Measurements from ENCODE around the gene ZNF519.
"Not testable (repeated sequence)": the region's sequence is repeated elsewhere in the genome, so short reads cannot be mapped to it uniquely, and the experiment has no call there.

The ZNF519 gene

DNA sequence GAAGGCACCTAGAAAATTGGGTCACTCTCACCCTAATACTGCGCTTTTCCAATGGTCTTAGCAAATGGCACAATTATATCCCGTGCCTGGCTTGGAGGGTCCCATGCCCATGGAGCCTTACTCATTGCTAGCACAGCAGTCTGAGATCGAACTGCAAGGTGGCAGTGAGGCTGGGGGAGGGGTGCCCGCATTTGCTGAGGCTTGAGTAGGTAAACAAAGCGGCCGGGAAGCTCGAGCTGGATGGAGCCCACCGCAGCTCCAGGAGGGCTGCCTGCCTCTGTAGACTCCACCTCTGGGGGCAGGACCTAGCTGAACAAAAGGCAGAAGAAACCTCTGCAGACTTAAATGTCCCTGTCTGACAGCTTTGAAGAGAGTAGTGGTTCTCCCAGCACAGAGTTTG is 30.7 kb upstream of the ZNF519 start:
- H2AFZ ChIP-seq (ENCODE audit: low read depth, low read length); H3K4me1 ChIP-seq (ENCODE audit: insufficient read depth, low read length); H3K4me3 ChIP-seq (ENCODE audit: low read length); H3K27me3 ChIP-seq (ENCODE audit: insufficient read depth, low read length); H3K36me3 ChIP-seq (ENCODE audit: insufficient read depth, low read length); H3K9me3 ChIP-seq (ENCODE audit: low read length): not testable (repeated sequence)

DNA sequence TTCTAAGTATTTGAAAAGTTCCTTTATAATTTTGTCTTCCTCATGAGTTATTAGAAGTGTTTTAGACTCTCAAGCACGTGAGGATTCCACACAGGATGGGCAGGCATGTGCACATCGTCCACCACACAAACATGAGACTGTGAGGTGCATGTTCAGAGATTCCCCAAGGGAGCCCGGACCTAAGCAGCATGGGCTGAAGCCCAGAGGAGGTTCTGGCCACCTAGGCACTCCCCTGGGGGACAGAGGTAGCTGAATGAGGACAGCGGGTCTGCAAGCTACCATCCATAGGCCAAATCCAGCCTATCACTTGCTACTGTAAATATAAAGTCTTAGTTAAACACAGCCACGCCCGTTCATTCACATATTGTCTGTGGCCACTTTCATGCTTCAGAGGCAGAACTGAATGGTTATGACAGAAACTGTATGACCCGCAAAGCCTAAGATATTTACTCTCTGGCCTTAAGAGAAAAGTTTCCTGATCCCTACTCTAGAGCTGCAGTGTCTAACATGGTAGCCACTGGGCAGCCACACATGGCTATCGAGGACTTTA is 19.4 kb upstream of the ZNF519 start:
- H3K9me3 ChIP-seq (ENCODE audit: low read length); H3K27me3 ChIP-seq (ENCODE audit: insufficient read depth, low read length); H2AFZ ChIP-seq (ENCODE audit: low read depth, low read length); H3K4me3 ChIP-seq (ENCODE audit: low read length); H3K36me3 ChIP-seq (ENCODE audit: insufficient read depth, low read length); H3K4me1 ChIP-seq (ENCODE audit: insufficient read depth, low read length): not testable (repeated sequence)

DNA sequence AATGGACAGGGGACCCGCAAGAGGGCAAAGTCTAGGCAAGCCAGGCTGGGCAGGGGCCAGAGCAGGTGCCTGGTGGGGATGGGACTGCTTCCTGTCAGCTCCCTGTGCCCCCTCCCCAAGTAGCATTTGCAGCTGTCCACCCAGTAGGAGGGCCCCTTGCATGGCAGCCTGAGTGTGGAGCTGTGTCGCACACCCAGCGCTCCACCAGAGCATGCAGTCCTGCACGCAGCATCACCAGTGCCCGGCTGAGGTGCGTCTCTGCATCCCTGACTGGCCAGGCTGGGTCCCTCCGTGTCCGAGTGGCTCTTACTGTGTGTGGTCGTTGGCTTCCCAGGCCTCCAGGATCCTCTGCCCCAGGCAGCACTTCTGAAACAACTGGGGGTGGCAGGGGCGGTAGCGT is 18.5 kb upstream of the ZNF519 start:
- not testable (repeated sequence) for H3K4me1 ChIP-seq (ENCODE audit: insufficient read depth, low read length); H3K27me3 ChIP-seq (ENCODE audit: insufficient read depth, low read length); H3K9me3 ChIP-seq (ENCODE audit: low read length); H2AFZ ChIP-seq (ENCODE audit: low read depth, low read length); H3K4me3 ChIP-seq (ENCODE audit: low read length); H3K36me3 ChIP-seq (ENCODE audit: insufficient read depth, low read length)

DNA sequence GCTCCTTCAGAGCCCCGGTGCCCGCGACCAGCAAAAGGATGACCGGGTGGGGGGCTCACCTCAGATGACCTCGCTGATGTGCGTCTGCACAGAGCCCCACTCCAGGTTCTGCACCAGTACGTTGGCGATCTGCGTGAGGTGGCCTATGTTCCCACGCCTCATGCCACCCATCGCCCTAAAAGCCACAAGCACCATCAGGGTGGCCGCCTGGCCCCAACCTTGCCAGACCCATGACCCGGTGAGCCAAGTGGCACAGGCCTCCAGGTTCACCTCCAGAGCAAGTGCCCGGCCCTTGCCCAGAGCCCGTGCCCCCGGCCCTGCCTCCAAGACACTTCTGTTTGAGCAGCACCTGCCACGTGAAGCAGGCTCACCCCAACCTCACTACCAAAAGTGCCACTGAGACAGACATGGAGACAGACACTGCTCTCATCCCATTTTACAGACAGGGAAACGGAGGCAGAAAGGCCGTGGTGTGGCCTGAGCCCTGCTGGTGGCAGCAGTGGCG is 17.7 kb upstream of the ZNF519 start:
- H3K27me3 ChIP-seq (ENCODE audit: insufficient read depth, low read length); H3K36me3 ChIP-seq (ENCODE audit: insufficient read depth, low read length); H3K4me3 ChIP-seq (ENCODE audit: low read length); H3K4me1 ChIP-seq (ENCODE audit: insufficient read depth, low read length); H2AFZ ChIP-seq (ENCODE audit: low read depth, low read length); H3K9me3 ChIP-seq (ENCODE audit: low read length): not testable (repeated sequence)

DNA sequence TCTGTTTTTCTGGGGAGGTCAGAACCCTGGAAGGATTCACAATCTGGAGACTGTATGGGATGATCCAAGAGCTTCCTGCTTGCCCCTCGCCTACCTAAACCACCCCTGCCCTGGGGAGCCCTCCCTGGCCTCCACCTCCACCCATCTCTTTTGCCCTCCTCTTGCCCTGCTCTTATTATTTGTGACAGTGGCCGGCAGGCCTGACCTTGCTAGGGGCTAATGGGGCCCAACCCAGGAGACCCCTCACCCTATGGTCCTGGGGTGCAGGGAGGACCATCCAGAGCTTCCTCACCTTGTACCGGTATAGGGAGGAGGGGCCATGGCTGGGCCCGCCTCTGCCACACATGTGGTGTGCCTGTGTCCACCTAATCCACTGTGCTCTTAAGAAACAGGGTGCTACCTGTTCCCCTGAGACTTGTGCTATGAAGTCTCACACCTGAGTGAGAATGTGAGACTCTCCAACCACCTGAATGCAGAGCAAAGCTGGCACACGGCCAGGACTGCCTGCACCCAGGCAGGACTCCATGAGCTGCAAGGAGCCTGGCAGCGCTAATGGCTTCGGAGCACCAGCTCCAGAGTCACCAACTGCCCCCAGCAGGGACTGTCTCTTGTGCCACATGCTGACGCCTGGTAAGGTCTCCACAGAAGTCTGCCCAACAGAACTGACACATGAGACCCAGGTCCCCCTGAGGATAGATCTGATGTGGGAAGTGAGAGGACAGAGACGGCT is 17.1 kb upstream of the ZNF519 start:
- not testable (repeated sequence) for H3K4me3 ChIP-seq (ENCODE audit: low read length); H2AFZ ChIP-seq (ENCODE audit: low read depth, low read length); H3K27me3 ChIP-seq (ENCODE audit: insufficient read depth, low read length); H3K9me3 ChIP-seq (ENCODE audit: low read length); H3K36me3 ChIP-seq (ENCODE audit: insufficient read depth, low read length); H3K4me1 ChIP-seq (ENCODE audit: insufficient read depth, low read length)

DNA sequence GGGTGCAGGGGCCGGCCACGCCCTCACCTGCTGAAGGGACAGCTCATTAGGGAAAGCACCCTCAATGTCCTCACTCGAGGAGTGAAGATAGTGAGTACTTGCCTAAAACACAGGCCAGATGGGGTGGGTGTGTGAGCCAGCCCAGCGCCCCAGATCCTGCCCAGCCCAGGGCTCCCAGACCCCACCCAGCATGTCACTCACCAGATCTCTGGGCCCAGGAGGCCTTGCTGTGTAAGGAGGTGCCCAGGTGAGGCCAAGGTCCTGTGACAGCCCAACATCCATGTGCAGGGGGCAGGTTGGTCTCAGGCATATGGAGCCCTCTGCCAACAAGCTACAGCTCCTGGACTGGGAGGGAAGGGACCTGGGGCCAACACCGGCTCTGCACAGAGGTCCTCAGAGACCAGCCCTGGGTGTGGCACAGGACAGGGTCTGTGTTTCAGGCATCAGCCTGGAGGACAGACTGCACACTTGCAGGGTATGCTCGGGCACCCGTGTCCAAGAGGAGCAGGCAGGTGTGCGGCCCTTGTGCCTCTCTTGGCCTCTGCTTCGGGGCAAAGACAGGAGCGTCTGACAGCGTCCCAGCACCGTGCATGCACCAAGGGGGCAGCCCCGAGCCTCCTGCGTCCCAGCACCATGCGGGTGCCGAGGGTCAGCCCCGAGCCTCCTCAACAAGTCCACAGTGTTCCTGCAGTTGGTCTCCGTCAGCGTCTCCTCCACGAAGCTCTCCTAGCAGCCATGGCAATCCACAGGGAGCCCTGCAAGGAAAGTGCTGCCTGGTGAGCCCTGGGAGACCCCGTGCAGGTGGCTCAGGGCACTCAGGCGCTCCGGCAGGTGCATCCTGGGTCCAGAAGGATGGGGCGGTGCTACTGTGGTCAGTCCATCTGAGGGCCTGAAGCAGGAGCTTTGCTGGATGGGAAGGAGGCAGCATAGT is 16.0 kb upstream of the ZNF519 start:
- not testable (repeated sequence) for H2AFZ ChIP-seq (ENCODE audit: low read depth, low read length); H3K4me3 ChIP-seq (ENCODE audit: low read length); H3K4me1 ChIP-seq (ENCODE audit: insufficient read depth, low read length); H3K36me3 ChIP-seq (ENCODE audit: insufficient read depth, low read length); H3K27me3 ChIP-seq (ENCODE audit: insufficient read depth, low read length); H3K9me3 ChIP-seq (ENCODE audit: low read length)

DNA sequence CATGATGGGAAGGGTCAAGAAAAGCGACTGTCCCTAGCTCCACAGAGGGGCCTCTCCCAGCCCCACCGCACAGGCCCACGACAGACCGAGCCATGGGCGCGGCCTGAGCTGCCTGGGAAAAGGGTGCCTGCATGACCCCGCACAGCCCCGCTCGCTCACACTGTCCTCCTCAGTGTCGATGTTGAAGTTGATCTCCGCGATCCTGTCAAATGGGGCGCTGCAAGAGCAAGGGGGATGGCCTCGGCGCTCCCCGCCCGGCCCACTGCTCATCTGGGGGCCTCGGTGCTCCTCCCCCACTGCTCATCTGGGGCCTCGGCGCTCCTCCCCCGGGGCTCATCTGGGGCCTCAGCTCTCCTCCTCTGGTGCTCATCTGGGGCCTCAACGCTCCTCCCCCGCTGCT is 14.5 kb upstream of the ZNF519 start:
- not testable (repeated sequence) for H2AFZ ChIP-seq (ENCODE audit: low read depth, low read length); H3K4me1 ChIP-seq (ENCODE audit: insufficient read depth, low read length); H3K36me3 ChIP-seq (ENCODE audit: insufficient read depth, low read length); H3K27me3 ChIP-seq (ENCODE audit: insufficient read depth, low read length); H3K9me3 ChIP-seq (ENCODE audit: low read length); H3K4me3 ChIP-seq (ENCODE audit: low read length)

DNA sequence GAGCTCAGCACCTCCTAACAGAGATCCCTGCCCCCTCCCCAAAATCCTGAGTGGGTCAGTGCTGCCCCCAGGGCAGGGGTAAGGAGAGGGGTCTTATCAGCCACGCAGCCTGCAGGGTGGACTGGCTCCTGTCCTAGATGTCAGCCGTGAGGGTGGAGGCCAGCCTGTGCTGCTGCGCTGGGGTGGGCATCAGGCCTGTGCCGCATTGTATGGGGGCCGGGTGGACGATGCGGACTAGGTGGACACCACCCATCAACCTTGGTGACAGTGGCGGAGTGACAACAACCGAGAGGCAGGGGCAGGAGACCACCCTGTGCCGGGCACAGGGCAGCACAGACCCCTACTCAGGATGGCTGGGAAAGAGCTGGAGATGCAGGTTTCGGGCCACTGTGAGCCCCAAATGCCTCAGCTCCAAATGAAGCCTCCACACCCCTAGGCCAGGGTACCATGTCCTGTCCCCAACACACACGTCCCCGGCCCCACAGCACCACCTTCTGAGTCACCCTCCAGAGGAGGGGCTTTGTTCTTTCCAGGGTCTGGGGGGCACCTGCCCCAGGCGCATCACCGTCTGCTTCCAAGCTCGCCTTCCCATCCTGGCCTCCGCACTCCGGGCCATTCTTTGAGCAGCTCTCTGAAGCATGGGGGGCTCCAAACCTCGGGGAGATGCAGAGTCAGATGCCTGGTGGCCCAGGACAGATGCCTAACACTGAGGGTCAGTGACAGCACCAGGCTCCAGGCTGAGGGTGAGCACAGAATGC is 13.5 kb upstream of the ZNF519 start:
- H3K9me3 ChIP-seq (ENCODE audit: low read length); H2AFZ ChIP-seq (ENCODE audit: low read depth, low read length); H3K27me3 ChIP-seq (ENCODE audit: insufficient read depth, low read length); H3K36me3 ChIP-seq (ENCODE audit: insufficient read depth, low read length); H3K4me1 ChIP-seq (ENCODE audit: insufficient read depth, low read length); H3K4me3 ChIP-seq (ENCODE audit: low read length): not testable (repeated sequence)

DNA sequence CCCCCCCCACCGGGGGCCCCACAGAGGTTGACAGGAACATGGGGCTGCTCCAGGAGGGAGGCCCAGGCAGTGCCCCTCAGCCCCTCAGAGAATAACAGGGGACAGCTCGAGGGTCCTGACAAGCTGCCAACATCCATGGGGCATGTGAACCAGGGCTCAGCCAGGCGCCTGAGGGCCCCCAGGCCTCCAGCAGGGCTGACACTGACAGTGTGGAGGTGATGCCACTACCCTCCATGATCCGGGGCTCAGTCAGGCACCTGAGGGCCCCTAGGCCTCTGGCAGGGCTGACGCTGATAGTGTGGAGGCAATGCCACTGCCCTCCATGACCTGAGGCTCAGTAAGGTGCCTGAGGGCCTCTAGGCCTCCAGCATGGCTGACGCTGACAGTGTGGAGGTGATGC is 12.8 kb upstream of the ZNF519 start:
- not testable (repeated sequence) for H3K36me3 ChIP-seq (ENCODE audit: insufficient read depth, low read length); H3K4me1 ChIP-seq (ENCODE audit: insufficient read depth, low read length); H3K27me3 ChIP-seq (ENCODE audit: insufficient read depth, low read length); H3K9me3 ChIP-seq (ENCODE audit: low read length); H3K4me3 ChIP-seq (ENCODE audit: low read length); H2AFZ ChIP-seq (ENCODE audit: low read depth, low read length)

DNA sequence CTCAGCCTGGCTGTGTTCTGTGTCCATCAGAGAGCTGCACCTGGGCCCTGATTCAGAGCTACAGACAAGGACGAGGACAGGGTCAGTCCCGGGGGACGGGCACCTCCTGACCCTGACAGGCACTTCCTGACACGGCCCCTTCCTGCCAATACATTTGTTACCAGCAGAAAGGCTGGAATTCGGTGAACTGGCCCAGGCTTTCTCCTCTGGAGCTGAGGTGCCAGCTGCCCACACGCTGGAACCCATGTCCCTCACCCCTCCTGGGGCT is 12.3 kb upstream of the ZNF519 start:
- Histone ChIP-seq H3K27me3 (ENCODE audit: insufficient read depth, low read length) (peaks cover 4% of the 10 kb centered on the region), H3K4me1 (ENCODE audit: insufficient read depth, low read length) (no peaks in the 10 kb centered on the region), H2AFZ (ENCODE audit: low read depth, low read length) (no peak overlapping the region), H3K4me3 (ENCODE audit: low read length) (no peak overlapping the region), H3K9me3 (ENCODE audit: low read length) (no peaks in the 10 kb centered on the region), H3K36me3 (ENCODE audit: insufficient read depth, low read length) (no peaks in the 10 kb centered on the region)

DNA sequence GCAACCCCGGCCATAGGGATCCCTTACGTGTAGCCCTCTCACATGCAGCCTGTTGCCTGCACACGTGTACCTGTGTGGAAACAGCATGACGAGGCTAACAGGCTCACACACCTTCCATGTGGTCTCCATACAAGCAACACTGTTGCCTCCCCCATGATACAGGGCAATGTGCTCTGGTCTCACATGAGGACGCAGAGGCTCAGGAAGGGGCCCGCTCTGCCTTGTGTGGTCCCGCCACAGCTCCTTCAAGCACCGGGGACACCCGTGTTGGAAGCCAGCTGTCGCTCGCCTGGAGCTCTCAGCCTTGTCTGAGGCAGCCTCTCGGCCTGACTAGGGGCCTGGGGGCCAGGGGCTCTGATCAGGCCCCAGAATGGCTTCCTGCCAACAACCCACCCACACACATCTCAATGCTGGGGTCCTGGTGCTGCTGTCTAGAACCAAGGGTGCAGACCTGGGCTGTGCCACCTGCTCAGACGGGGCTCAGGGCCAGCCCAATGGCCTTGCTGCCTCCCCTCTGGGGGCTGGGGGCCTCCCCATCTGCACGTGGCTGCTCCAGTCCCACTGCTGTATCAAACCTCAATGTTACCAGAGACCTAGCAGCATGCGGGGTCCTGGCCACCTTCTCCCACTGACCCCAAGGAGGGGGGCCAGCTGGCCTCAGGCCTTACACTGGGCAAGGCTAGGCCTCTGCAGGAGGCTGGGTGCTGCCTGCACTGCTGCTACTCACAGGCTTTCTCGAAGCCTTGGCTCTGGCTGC is 11.8 kb upstream of the ZNF519 start:
- not testable (repeated sequence) for H3K36me3 ChIP-seq (ENCODE audit: insufficient read depth, low read length); H3K4me1 ChIP-seq (ENCODE audit: insufficient read depth, low read length); H3K27me3 ChIP-seq (ENCODE audit: insufficient read depth, low read length); H3K4me3 ChIP-seq (ENCODE audit: low read length); H2AFZ ChIP-seq (ENCODE audit: low read depth, low read length); H3K9me3 ChIP-seq (ENCODE audit: low read length)

DNA sequence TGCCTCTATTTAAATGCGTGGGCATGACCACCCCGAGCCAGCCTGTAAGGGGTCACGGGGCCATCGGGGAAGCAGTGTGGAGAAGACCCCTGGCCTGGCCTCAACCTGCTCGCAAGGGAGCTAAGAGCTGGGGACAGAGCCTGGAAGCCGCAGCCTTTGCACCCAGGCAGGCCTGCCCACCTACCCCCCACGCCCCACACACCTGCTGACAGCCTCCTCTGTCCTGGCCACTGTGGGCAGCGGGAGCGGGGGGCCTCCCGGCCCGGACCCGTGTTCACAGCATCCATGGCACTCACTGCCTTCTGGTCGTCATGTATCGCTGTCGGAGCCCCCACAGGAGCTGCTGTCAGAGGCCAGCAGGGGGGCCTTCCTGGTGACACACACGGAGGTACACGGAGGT is 11.2 kb upstream of the ZNF519 start:
- not testable (repeated sequence) for H2AFZ ChIP-seq (ENCODE audit: low read depth, low read length); H3K27me3 ChIP-seq (ENCODE audit: insufficient read depth, low read length); H3K4me1 ChIP-seq (ENCODE audit: insufficient read depth, low read length); H3K4me3 ChIP-seq (ENCODE audit: low read length); H3K36me3 ChIP-seq (ENCODE audit: insufficient read depth, low read length); H3K9me3 ChIP-seq (ENCODE audit: low read length)

DNA sequence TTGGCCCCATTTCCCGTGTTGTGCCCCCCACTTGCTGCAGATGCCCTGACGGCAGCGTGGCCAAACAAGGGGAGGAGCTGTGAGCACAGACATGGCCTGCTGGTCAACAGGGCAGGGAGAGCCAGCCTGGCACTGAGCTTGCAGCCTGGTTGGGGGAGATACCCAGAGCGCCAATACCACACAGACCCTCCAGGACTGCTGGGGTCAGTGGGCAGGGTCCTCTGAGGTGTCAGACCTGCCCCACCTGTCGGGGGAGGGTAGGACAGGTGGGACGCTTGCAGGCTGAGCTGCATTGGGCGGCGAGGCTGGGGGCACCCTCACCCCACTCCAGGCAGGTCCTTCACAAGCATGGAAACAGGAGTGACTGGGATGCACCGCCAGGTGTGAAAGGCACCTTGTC is 9.9 kb upstream of the ZNF519 start:
- not testable (repeated sequence) for H3K36me3 ChIP-seq (ENCODE audit: insufficient read depth, low read length); H3K9me3 ChIP-seq (ENCODE audit: low read length); H2AFZ ChIP-seq (ENCODE audit: low read depth, low read length); H3K4me3 ChIP-seq (ENCODE audit: low read length); H3K27me3 ChIP-seq (ENCODE audit: insufficient read depth, low read length); H3K4me1 ChIP-seq (ENCODE audit: insufficient read depth, low read length)

All from neuron (in vitro differentiated cells).